Measurements from ENCODE around the gene PRKCA. TPM values are rescaled to one million over a fixed set of nuclear protein-coding genes. Genes with fewer than 3 reads are reported as not detected.

The PRKCA gene
- total RNA-seq, 1 donor from 2014 or later, result 15.5 TPM

DNA sequence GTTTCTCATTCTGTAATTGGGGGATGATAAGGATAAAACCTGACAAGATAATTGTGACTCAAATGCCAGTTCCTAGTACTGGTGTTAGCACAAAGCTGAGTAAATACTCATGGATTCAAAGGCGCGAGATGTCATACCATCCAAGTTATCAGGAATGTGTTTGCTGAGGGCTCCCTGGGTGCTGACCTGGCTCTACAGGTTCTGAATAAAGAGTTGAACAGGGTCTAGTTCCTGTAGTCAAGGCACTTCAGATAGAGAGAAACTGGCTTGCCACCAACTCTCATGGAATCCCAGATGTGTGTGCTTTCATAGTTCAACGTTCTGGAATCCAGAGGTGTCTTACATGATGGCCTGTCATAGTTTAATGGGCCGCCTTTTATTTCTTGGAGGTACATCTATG is 141.6 kb downstream of the PRKCA start:
- intact Hi-C loops (cut with DNase I), result no loop called here
- H3K4me1 ChIP-seq, result no peaks in the 10 kb centered on the region
- no peaks in the 10 kb centered on the region for H3K27me3 ChIP-seq
- no peak for TF ChIP-seq POLR2A (IDR thresholded peaks at IDR 0.05)
- TF ChIP-seq, protein P1, sequence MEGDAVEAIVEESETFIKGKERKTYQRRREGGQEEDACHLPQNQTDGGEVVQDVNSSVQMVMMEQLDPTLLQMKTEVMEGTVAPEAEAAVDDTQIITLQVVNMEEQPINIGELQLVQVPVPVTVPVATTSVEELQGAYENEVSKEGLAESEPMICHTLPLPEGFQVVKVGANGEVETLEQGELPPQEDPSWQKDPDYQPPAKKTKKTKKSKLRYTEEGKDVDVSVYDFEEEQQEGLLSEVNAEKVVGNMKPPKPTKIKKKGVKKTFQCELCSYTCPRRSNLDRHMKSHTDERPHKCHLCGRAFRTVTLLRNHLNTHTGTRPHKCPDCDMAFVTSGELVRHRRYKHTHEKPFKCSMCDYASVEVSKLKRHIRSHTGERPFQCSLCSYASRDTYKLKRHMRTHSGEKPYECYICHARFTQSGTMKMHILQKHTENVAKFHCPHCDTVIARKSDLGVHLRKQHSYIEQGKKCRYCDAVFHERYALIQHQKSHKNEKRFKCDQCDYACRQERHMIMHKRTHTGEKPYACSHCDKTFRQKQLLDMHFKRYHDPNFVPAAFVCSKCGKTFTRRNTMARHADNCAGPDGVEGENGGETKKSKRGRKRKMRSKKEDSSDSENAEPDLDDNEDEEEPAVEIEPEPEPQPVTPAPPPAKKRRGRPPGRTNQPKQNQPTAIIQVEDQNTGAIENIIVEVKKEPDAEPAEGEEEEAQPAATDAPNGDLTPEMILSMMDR (IDR thresholded peaks at IDR 0.05), result no peak
- H3K4me3 ChIP-seq, result no peak overlapping the region
- H3K9me3 ChIP-seq, result no peaks in the 10 kb centered on the region
- H3K36me3 ChIP-seq, result no peaks in the 10 kb centered on the region
- no peak for DNase-seq (ENCODE audit: extremely low spot score in 2 of 2)
- H3K27ac ChIP-seq, result no peak overlapping the region

DNA sequence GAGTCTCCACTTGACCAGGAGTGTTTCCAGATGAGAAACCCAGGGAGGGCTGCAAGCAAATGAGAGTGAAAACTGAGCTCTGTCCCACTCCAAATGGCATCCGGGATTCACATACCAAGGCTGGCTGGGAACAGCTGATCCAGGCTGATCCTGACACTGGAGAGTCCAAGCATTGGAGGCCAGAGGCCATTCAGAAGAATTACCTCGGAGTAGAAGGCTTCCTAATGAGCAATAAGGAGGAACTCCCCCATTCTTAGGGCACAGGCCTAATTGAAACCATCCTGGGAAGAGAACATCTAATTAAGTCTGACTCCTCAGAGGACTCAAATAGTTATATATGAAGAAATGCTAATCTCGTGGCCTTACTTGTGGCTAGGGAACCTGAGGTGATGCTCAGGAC is 142.8 kb downstream of the PRKCA start:
- no peaks in the 10 kb centered on the region for H3K27me3 ChIP-seq
- H3K9me3 ChIP-seq, result no peaks in the 10 kb centered on the region
- intact Hi-C loops (cut with DNase I), result no loop called here
- no peaks in the 10 kb centered on the region for H3K4me1 ChIP-seq
- H3K36me3 ChIP-seq, result no peaks in the 10 kb centered on the region
- TF ChIP-seq, protein P1 (IDR thresholded peaks at IDR 0.05), result no peak
- TF ChIP-seq POLR2AphosphoS5 (IDR thresholded peaks at IDR 0.05; ENCODE audit: insufficient read depth in 1 of 2, low read depth in 1 of 2) (no peak), POLR2A (IDR thresholded peaks at IDR 0.05) (no peak)
- no peak overlapping the region for H3K27ac ChIP-seq
- no peak overlapping the region for H3K4me3 ChIP-seq
- DNase-seq (ENCODE audit: extremely low spot score in 2 of 2), result no peak

DNA sequence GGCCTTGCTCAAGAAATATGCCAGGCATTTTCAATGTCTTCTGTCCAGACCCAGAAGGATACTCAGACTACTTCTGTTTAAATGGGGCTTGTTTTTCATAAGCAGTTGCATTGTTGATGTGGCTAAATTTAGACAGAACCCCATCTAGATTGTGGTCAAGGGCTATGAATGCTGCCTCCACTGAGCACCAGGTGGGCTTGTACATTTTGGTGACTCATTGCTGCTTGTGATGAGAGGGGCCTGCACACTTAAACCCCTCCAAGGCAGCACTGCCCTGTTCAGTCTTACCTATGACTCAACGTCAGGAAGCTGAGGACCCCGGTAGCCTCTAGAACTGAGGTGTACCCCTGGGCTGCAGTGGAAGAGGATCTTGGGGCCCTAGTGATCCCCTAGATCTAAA is 144.0 kb downstream of the PRKCA start:
- H3K4me3 ChIP-seq, result no peak overlapping the region
- DNase-seq (ENCODE audit: extremely low spot score in 2 of 2), result no peak
- no peaks in the 10 kb centered on the region for H3K36me3 ChIP-seq
- H3K27ac ChIP-seq, result no peak overlapping the region
- no peaks in the 10 kb centered on the region for H3K27me3 ChIP-seq
- intact Hi-C loops (cut with DNase I), result no loop called here
- TF ChIP-seq, protein P1 (IDR thresholded peaks at IDR 0.05), result no peak
- TF ChIP-seq POLR2AphosphoS5 (IDR thresholded peaks at IDR 0.05; ENCODE audit: insufficient read depth in 1 of 2, low read depth in 1 of 2) (no peak), POLR2A (IDR thresholded peaks at IDR 0.05) (no peak)
- no peaks in the 10 kb centered on the region for H3K4me1 ChIP-seq
- no peaks in the 10 kb centered on the region for H3K9me3 ChIP-seq

DNA sequence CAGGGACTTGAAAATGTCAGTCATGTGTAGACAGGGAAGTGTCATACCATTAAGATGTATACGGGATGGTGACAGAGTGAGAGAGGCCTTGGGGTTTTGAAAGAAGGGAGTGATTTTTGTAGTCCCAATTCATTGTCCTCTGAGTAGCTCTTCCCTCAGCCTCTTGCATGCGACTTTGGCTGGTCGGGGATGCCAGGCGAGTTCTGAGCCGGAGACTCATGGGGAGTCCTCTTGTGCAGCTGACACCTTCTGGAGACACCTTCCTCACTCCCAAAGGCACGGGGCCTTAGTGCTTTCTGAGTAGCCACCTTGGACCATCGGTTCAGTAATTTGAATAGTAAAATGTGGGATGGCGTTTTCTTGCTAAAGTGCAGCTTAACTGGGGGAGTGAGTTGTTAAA is 144.7 kb downstream of the PRKCA start:
- Histone ChIP-seq H3K27ac (no peak overlapping the region), H3K4me3 (no peak overlapping the region), H3K36me3 (no peaks in the 10 kb centered on the region), H3K9me3 (no peaks in the 10 kb centered on the region), H3K4me1 (no peaks in the 10 kb centered on the region), H3K27me3 (no peaks in the 10 kb centered on the region)
- intact Hi-C loops (cut with DNase I), result no loop called here
- no peak for DNase-seq (ENCODE audit: extremely low spot score in 2 of 2)
- TF ChIP-seq POLR2A (IDR thresholded peaks at IDR 0.05) (no peak), POLR2AphosphoS5 (IDR thresholded peaks at IDR 0.05; ENCODE audit: insufficient read depth in 1 of 2, low read depth in 1 of 2) (no peak)
- TF ChIP-seq, protein P1 (IDR thresholded peaks at IDR 0.05), result no peak

DNA sequence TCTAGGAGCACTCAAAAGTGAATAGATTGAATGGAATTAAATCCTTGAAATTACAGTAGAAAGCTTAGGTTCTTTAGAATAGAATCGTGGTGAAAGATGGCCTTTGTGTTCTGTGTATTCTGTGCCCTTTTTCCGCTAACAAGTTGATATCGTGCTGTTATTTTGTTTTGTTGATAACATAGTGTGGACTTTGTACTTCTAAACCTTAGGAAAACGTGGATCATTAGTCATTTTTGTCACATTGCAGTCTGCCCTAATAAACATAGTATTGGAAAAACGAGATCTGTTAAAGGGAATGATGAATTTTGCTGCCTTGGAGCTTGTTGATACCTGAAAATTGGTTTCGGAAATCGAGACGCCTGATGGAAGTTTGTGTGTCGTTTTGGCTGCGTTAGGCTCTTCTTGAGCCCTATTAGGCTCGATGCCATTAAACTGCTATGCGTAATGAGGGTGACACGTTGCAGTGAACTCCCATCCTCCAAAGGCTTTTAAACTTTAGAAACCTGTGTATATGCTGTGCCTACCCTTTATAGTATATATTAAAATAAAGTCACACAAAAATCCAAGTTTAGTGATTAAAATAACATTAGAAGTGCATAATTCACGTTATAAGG is 145.7 kb downstream of the PRKCA start:
- Histone ChIP-seq H3K4me3 (no peak overlapping the region), H3K4me1 (no peaks in the 10 kb centered on the region), H3K9me3 (no peaks in the 10 kb centered on the region), H3K36me3 (no peaks in the 10 kb centered on the region), H3K27me3 (no peaks in the 10 kb centered on the region), H3K27ac (no peak overlapping the region)
- intact Hi-C loops (cut with DNase I), result no loop called here
- no peak for TF ChIP-seq POLR2A (IDR thresholded peaks at IDR 0.05)
- TF ChIP-seq, protein P1 (IDR thresholded peaks at IDR 0.05), result no peak
- TF ChIP-seq POLR2AphosphoS5 (IDR thresholded peaks at IDR 0.05; ENCODE audit: insufficient read depth in 1 of 2, low read depth in 1 of 2), result no peak
- DNase-seq (ENCODE audit: extremely low spot score in 2 of 2), result no peak

Measured in vagina (tissue), 2 donors.